PFSK-1 (cell line): ENCODE measurements around the gene NAV2. TPM values are rescaled to one million over a fixed set of nuclear protein-coding genes. Genes with fewer than 3 reads are reported as not detected.
A peak's percentile ranks its signal among the peaks of the same experiment; 100 is the strongest.

ENCODE experiments used
- FOXP2 ChIP-seq: optimal IDR thresholded peaks from 2 replicates; pipeline ENCODE3; 2011; ENCODE audit warnings: borderline replicate concordance, control low read depth, inconsistent platforms; ENCODE audit not compliant: insufficient read depth; ENCODE audit errors: extremely low read length, extremely low read depth
- POLR2AphosphoS5 ChIP-seq: IDR thresholded peaks from 2 replicates; pipeline ENCODE4 v1.6.1; 2012; ENCODE audit warnings: low read depth, mild to moderate bottlenecking, control low read depth, low read length, moderate library complexity
- SIN3A ChIP-seq: IDR thresholded peaks from 2 replicates; pipeline ENCODE4 v1.6.1; 2012; ENCODE audit warnings: mild to moderate bottlenecking, low read length, moderate library complexity, borderline replicate concordance; ENCODE audit not compliant: insufficient read depth
- TAF1 ChIP-seq: IDR thresholded peaks from 2 replicates; pipeline ENCODE4 v1.6.1; 2012; ENCODE audit warnings: low read length, control low read depth, borderline replicate concordance; ENCODE audit not compliant: insufficient read depth
- polyA plus RNA-seq: library from polyadenylated mRNA; unstranded; fragments of >200 nt; gene quantifications from one replicate; pipeline ENCODE4 v1.2.1, GENCODE V29; 2012; ENCODE audit warnings: low read depth, missing spikeins; ENCODE audit not compliant: insufficient read length
- TF ChIP-seq, protein P1 (sequence below), 2 experiments: IDR thresholded peaks; 2 replicates each; pipeline versions ENCODE4 v1.6.1 to v1.8.0; 2011 to 2012; ENCODE audit warnings: low read depth in 2 of 2, low read length in 2 of 2, control low read depth in 1 of 2, inconsistent platforms in 1 of 2, mild to moderate bottlenecking in 1 of 2, moderate library complexity in 1 of 2; ENCODE audit not compliant: insufficient read depth in 1 of 2

NAV2 gene, protein sequence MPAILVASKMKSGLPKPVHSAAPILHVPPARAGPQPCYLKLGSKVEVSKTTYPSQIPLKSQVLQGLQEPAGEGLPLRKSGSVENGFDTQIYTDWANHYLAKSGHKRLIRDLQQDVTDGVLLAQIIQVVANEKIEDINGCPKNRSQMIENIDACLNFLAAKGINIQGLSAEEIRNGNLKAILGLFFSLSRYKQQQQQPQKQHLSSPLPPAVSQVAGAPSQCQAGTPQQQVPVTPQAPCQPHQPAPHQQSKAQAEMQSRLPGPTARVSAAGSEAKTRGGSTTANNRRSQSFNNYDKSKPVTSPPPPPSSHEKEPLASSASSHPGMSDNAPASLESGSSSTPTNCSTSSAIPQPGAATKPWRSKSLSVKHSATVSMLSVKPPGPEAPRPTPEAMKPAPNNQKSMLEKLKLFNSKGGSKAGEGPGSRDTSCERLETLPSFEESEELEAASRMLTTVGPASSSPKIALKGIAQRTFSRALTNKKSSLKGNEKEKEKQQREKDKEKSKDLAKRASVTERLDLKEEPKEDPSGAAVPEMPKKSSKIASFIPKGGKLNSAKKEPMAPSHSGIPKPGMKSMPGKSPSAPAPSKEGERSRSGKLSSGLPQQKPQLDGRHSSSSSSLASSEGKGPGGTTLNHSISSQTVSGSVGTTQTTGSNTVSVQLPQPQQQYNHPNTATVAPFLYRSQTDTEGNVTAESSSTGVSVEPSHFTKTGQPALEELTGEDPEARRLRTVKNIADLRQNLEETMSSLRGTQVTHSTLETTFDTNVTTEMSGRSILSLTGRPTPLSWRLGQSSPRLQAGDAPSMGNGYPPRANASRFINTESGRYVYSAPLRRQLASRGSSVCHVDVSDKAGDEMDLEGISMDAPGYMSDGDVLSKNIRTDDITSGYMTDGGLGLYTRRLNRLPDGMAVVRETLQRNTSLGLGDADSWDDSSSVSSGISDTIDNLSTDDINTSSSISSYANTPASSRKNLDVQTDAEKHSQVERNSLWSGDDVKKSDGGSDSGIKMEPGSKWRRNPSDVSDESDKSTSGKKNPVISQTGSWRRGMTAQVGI (N-terminal part only)
- 8.4 TPM for polyA plus RNA-seq

DNA sequence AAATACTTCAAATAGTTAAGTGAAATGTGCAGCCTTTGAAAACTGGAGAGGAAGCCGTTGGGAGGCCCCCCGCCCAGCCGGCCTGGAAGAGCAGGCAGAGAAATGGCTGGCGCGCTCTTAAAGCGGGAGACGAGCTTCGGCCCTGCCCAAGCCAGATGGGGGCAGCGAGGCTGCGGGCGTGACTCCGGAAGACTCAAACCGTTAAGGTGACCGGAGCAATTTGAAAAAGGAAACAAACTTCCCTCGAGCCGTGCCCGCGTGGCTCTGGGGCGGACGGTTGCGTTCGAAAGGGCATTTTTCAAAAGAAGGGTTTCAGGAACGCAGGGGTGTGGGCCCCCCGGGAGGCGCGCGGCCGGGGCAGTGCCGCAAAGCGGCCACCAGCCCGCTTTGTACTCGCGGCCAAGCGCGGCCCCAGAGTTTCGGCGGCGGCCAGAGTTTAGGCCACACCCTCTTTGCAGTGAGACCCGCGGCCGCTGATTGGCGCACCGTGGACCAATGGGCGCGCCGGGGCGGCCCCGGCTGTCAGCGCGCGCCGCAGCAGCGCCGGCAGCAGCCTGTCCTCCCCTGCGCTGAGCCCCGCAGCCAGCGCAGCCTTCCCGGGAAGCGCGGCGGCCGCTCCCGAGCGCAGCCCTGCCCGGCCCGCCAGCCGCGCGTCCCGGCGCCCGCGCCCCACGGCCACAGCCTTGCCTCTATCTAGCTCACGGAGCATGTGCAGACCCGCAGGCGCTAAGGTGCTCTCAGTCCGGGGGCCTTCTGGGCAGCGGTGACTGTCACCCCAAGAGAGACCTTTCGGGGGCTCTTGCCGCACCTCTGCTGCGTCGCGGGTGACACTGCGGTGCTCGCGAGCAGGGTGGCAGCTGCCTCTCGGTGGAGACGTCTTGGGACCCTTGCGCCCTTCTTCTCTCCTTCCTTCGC lies at the start of gene NAV2:
Gene NAV2 (plus strand): TSS at position 557 of the 915 bp plus-strand sequence. CDS start 859 bp downstream, outside the sequence.
- TF ChIP-seq SIN3A (no peak; the same call in 1 of the 2 replicates), POLR2AphosphoS5 (peak; percentile 97), FOXP2 (peak; percentile 77), TAF1 (peak; percentile 86)
- TF ChIP-seq, protein P1, sequence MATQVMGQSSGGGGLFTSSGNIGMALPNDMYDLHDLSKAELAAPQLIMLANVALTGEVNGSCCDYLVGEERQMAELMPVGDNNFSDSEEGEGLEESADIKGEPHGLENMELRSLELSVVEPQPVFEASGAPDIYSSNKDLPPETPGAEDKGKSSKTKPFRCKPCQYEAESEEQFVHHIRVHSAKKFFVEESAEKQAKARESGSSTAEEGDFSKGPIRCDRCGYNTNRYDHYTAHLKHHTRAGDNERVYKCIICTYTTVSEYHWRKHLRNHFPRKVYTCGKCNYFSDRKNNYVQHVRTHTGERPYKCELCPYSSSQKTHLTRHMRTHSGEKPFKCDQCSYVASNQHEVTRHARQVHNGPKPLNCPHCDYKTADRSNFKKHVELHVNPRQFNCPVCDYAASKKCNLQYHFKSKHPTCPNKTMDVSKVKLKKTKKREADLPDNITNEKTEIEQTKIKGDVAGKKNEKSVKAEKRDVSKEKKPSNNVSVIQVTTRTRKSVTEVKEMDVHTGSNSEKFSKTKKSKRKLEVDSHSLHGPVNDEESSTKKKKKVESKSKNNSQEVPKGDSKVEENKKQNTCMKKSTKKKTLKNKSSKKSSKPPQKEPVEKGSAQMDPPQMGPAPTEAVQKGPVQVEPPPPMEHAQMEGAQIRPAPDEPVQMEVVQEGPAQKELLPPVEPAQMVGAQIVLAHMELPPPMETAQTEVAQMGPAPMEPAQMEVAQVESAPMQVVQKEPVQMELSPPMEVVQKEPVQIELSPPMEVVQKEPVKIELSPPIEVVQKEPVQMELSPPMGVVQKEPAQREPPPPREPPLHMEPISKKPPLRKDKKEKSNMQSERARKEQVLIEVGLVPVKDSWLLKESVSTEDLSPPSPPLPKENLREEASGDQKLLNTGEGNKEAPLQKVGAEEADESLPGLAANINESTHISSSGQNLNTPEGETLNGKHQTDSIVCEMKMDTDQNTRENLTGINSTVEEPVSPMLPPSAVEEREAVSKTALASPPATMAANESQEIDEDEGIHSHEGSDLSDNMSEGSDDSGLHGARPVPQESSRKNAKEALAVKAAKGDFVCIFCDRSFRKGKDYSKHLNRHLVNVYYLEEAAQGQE (IDR thresholded peaks at IDR 0.05; ENCODE audit: insufficient read depth in 1 of 2, low read depth in 2 of 2, low read length in 2 of 2) = 0 out of 4 replicates have a peak, but pooled peaks of 1 of the 2 experiments have one; percentile 8

DNA sequence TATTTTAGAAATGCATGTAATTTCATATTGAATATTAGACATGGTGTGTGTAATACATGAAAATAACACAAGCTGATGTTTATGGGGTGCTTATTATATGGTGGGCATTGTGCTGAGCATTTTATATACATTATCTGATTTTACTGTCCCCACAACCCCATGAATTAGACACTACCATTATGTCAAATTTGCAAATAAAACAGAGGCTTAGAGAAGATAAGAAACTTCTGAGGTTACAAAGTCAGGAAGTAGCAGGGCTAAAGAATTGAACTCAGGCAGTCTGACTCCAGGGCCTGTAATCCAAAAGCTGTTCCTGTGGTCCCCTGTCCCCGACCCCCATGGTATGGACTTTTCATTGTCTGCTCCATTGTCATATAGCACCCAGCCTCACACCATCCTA lies 49.4 kb upstream of the NAV2 start:
- TF ChIP-seq FOXP2 (no peak), SIN3A (no peak), POLR2AphosphoS5 (no peak), TAF1 (no peak)
- TF ChIP-seq, protein P1 (IDR thresholded peaks at IDR 0.05; ENCODE audit: insufficient read depth in 1 of 2, low read depth in 2 of 2, low read length in 2 of 2) = no peak

DNA sequence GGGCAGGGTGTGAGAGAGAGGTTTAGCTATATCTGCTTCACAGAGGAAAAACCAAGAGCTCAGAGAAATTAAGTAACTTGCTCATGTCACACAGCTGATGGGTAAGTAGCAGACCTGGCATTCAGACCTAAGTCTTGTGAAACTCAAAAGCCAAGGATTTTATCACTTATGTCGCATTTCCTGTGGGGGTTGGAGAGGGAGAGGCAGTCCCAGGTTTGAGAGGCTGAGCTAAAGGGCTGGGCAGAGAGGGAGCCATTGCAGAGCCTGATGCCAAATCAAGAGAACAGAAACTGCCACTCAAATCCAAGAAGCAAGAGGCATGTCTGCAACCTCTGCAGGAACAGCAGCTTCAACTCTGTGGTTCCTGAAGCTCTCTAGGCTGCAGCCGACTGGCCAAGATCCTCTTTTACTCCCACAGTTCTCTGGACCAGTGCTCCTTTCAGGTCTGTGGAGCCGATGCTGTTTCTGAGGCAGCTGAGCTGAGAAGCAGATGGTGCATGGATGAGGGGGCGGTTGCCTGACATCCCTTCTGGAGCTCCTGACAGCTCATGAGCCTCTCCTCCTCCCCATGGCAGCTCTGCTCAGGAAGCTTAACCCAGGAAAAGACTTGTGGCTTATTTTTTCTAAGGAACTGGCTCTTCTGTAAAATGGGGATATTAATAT lies 47.6 kb upstream of the NAV2 start:
- TF ChIP-seq TAF1 = no peak
- TF ChIP-seq, protein P1 (IDR thresholded peaks at IDR 0.05; ENCODE audit: insufficient read depth in 1 of 2, low read depth in 2 of 2, low read length in 2 of 2) = no peak
- 0 out of 2 replicates have a peak, but pooled peaks have one; percentile 31 for TF ChIP-seq SIN3A
- no peak for TF ChIP-seq POLR2AphosphoS5
- TF ChIP-seq FOXP2 = no peak

DNA sequence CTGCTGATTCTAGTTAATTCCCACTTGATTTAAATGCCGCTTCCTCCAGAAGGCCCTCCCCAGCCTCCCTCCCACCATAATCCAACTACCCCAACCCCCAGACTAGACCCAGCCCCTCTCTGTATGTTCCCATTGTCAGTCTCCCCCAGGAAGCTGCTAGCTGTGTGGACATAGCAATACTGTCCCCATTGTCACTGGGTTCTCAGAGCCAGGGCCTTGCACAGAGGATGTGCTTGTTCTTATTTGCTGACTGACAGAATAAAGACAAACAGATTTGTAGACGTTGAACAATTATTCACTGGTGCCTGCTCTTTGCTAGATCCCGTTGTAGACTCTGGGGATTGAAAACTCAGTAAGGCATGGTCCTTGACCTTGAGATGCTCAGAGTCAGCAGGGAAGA lies 45.7 kb upstream of the NAV2 start:
- no peak for TF ChIP-seq TAF1
